NCI-H187 (cell line): Measurements from ENCODE around the gene PDE8B.

Source experiments
- DNase-seq, 2 experiments: peaks; one replicate each; lab custom pipeline; 2025; lab: John Stamatoyannopoulos, UW

Gene PDE8B

GRCh38 chr5:77232574-77233358 lies 22.3 kb downstream of the PDE8B start:
- no peak for DNase-seq

GRCh38 chr5:77235846-77236721 lies 25.6 kb downstream of the PDE8B start:
- no peak for DNase-seq

- DNase-seq = no peak
Observed at GRCh38 chr5:77239126-77239741, 28.8 kb downstream of the PDE8B start.

GRCh38 chr5:77241444-77241843 lies 31.0 kb downstream of the PDE8B start:
- DNase-seq = no peak

- DNase-seq = no peak
Observed at GRCh38 chr5:77249475-77249874, 39.0 kb downstream of the PDE8B start.

- no peak for DNase-seq
Observed at GRCh38 chr5:77250021-77250420, 39.5 kb downstream of the PDE8B start.

GRCh38 chr5:77251921-77252320 lies 41.4 kb downstream of the PDE8B start:
- no peak for DNase-seq

- no peak for DNase-seq
Observed at GRCh38 chr5:77255617-77256016, 45.1 kb downstream of the PDE8B start.

- DNase-seq = no peak
Observed at GRCh38 chr5:77256406-77256805, 45.9 kb downstream of the PDE8B start.

GRCh38 chr5:77258652-77259051 lies 48.2 kb downstream of the PDE8B start:
- DNase-seq = no peak

- no peak for DNase-seq
Observed at GRCh38 chr5:77259476-77259875, 49.0 kb downstream of the PDE8B start.

GRCh38 chr5:77262697-77263096 lies 52.2 kb downstream of the PDE8B start:
- peak; percentile 15 to 27 for DNase-seq

- DNase-seq = no peak
Observed at GRCh38 chr5:77266291-77266690, 55.8 kb downstream of the PDE8B start.

GRCh38 chr5:77267496-77267895 lies 57.0 kb downstream of the PDE8B start:
- DNase-seq = no peak

GRCh38 chr5:77272206-77272605 lies 61.7 kb downstream of the PDE8B start:
- no peak for DNase-seq

GRCh38 chr5:77277759-77278158 lies 67.3 kb downstream of the PDE8B start:
- DNase-seq = no peak

GRCh38 chr5:77280036-77280435 lies 69.6 kb downstream of the PDE8B start:
- DNase-seq = peak in 1 of 2 experiments; percentile 30

- DNase-seq = no peak
Observed at GRCh38 chr5:77281969-77282336, 71.5 kb downstream of the PDE8B start.

GRCh38 chr5:77282337-77283027 lies 72.0 kb downstream of the PDE8B start:
- DNase-seq = no peak

GRCh38 chr5:77285251-77285841 lies 74.9 kb downstream of the PDE8B start:
- DNase-seq = no peak

GRCh38 chr5:77292026-77292757 lies 81.7 kb downstream of the PDE8B start:
- no peak for DNase-seq
